Measurements from ENCODE around the gene CCDC15.

DNA sequence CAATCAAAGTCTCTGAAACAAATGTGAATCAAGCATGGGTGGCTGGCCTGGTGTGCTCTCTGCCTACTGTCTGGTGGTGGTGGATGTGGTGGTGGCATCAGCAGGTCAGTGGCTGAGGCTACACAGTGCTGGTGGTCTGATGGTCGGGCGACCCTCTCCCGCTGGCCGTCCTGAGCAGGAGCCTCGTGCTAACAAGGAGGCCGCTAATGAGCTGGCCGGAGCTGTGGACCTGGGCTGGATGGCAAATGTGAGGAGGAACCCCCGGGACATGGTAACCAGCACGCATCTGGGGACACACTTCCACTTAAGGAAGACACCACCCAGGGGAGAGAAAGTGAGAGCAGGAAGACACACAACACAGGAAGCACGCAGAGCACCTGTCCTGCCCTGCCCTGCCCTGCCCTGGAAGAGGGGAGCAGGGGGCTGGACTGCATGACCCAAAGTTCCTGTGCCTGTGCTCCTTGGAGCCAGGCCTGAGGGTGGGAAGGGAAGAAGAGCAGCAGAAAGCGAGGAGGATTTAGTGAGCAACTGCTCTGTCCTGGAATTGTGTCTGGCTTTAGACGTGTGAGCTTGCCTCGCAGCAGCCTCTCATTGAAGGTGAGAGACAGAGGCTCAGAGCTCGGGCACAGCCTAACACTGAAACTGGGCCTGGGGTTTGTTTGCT lies 132.8 kb downstream of the CCDC15 start:
- TF ChIP-seq, protein P1, sequence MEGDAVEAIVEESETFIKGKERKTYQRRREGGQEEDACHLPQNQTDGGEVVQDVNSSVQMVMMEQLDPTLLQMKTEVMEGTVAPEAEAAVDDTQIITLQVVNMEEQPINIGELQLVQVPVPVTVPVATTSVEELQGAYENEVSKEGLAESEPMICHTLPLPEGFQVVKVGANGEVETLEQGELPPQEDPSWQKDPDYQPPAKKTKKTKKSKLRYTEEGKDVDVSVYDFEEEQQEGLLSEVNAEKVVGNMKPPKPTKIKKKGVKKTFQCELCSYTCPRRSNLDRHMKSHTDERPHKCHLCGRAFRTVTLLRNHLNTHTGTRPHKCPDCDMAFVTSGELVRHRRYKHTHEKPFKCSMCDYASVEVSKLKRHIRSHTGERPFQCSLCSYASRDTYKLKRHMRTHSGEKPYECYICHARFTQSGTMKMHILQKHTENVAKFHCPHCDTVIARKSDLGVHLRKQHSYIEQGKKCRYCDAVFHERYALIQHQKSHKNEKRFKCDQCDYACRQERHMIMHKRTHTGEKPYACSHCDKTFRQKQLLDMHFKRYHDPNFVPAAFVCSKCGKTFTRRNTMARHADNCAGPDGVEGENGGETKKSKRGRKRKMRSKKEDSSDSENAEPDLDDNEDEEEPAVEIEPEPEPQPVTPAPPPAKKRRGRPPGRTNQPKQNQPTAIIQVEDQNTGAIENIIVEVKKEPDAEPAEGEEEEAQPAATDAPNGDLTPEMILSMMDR (IDR thresholded peaks at IDR 0.05): no peak
- no peak for TF ChIP-seq POLR2A (IDR thresholded peaks at IDR 0.05; ENCODE audit: low read depth)
- no peak for TF ChIP-seq POLR2AphosphoS5 (IDR thresholded peaks at IDR 0.05)
- TF ChIP-seq EP300 (IDR thresholded peaks at IDR 0.05): no peak

Measured in esophagus muscularis mucosa (tissue), 4 donors.